Measurements from ENCODE around the gene SYNGR2.

The SYNGR2 gene

DNA sequence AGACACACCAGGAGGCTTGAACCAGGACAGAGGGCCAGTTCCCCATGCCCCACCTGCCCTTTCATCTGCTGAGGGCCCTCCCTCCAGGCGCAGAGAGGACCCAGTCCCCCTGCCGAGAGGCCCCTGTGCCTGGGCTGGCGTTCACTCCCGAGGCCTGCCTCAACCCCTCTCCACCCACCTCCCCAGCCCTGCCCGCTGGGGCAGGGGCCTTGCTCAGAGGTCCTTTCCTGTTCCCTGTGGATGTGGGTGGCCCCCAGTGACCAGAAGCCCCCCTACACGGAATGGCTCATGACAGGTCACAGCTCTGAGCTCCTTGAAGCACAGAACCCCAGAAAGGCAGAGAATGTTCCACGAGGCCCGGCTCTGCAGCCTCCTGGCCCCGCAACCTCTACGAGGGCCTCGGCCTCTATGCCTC, 46.6 kb upstream of the SYNGR2 start:
- ChIA-PET POLR2A (interaction anchor here (1.2 kb wide), 1 partner anchor 65 kb away, joined by 4 read pairs; the partner anchor contains the start of genes AFMID and TK1), CTCF (no interaction called here)
- TF ChIP-seq SP1 (IDR thresholded peaks at IDR 0.05) (no peak), BHLHE40 (IDR thresholded peaks at IDR 0.05; ENCODE audit: borderline replicate concordance) (no peak)
- TF ChIP-seq, protein P1, sequence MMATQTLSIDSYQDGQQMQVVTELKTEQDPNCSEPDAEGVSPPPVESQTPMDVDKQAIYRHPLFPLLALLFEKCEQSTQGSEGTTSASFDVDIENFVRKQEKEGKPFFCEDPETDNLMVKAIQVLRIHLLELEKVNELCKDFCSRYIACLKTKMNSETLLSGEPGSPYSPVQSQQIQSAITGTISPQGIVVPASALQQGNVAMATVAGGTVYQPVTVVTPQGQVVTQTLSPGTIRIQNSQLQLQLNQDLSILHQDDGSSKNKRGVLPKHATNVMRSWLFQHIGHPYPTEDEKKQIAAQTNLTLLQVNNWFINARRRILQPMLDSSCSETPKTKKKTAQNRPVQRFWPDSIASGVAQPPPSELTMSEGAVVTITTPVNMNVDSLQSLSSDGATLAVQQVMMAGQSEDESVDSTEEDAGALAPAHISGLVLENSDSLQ (IDR thresholded peaks at IDR 0.05) = no peak
- no peak for DNase-seq (ENCODE audit: extremely low spot score)

DNA sequence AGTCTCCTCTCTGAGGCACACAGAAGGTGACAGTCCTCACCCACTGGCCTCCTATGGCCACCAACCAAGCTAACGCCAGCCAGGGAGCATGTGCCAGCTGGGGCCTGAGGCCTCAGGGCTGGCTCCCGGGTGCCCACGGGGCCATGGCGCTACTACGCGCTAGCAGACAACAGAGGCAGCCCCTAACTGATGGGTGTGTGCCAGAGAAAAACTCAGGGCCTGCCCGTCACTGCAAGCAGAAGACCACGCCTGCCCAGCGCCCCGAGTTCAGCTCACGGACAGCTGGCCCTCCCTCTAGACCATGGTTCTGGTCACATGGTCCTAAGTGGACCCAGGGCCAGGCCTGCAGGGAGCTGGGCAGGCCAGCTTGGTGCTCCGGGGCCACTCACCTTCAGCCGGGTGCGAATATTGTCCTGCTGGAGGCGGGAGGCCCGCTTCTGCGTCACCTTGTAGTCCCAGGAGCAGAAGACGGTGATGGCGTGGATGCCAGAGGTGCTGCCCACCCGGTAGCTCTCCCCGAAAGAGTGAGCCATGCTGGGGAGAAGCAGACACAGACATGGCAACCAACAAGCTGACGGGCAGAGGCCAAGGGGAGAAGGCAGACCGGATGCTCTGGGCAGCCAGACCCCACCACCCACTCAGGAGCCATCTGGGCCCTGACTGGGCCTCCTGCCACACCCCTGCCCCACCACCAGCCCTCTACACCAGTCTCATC, 46.0 kb upstream of the SYNGR2 start:
- ChIA-PET CTCF (no interaction called here), POLR2A (interaction anchor here (1.2 kb wide), 1 partner anchor 64 kb away, joined by 4 read pairs; the partner anchor contains the start of genes AFMID and TK1)
- DNase-seq (ENCODE audit: extremely low spot score) = no peak
- no peak for TF ChIP-seq CTBP1 (IDR thresholded peaks at IDR 0.05; ENCODE audit: borderline replicate concordance)
- TF ChIP-seq ZNF384 (IDR thresholded peaks at IDR 0.05) = no peak
- no peak for TF ChIP-seq FOXM1 (IDR thresholded peaks at IDR 0.05; ENCODE audit: borderline replicate concordance)
- no peak for TF ChIP-seq L3MBTL2 (conservative IDR thresholded peaks at IDR 0.05)
- TF ChIP-seq SP1 (IDR thresholded peaks at IDR 0.05) = no peak
- TF ChIP-seq, protein P1 (IDR thresholded peaks at IDR 0.05) = no peak
- TF ChIP-seq NFRKB (IDR thresholded peaks at IDR 0.05) = no peak
- TF ChIP-seq LEF1 (IDR thresholded peaks at IDR 0.05; ENCODE audit: borderline replicate concordance) = no peak

DNA sequence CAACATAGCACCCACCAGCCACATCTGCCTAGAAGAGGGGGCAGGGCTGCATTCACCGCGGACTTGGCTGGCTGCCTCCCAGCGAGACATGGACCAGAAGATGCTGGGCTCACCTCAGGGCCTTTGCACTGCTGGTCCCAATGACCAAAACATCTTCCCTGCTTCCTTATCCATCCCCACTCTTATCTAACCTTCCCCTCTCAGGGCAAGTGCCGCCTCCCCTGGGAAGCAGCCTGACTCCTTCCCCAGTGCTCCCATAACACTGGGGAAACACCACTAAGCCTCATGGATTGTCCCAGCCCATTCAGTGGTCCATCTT, 45.5 kb upstream of the SYNGR2 start:
- DNase-seq (ENCODE audit: extremely low spot score) = no peak
- POLR2A ChIA-PET = interaction anchor here (1.2 kb wide), 1 partner anchor 64 kb away, joined by 4 read pairs; the partner anchor contains the start of genes AFMID and TK1
- TF ChIP-seq ZNF384 (IDR thresholded peaks at IDR 0.05) (no peak), NFRKB (IDR thresholded peaks at IDR 0.05) (no peak), ELF4 (IDR thresholded peaks at IDR 0.05) (no peak), HDGF (IDR thresholded peaks at IDR 0.05; ENCODE audit: borderline replicate concordance) (no peak), SUZ12 (IDR thresholded peaks at IDR 0.05) (no peak)
- CTCF ChIA-PET = no interaction called here

- no peak for DNase-seq (ENCODE audit: extremely low spot score)
- POLR2A ChIA-PET = interaction anchor here (1.2 kb wide), 1 partner anchor 63 kb away, joined by 4 read pairs; the partner anchor contains the start of genes AFMID and TK1
- CTCF ChIA-PET = no interaction called here
- no peak for TF ChIP-seq NFRKB (IDR thresholded peaks at IDR 0.05)
- no peak for TF ChIP-seq ELF4 (IDR thresholded peaks at IDR 0.05)
- no peak for TF ChIP-seq SUZ12 (IDR thresholded peaks at IDR 0.05)
Measured at GRCh38 chr17:78123258-78123929, 45.0 kb upstream of the SYNGR2 start.

- no peak for DNase-seq (ENCODE audit: extremely low spot score)
- POLR2A ChIA-PET = interaction anchor here (0.9 kb wide), 1 partner anchor 62 kb away, joined by 3 read pairs; the partner anchor contains the start of gene TK1
- no peak for TF ChIP-seq ZNF384 (IDR thresholded peaks at IDR 0.05)
- CTCF ChIA-PET = interaction anchor here (0.6 kb wide), 1 partner anchor 11 kb away, joined by 4 read pairs; no protein-coding TSS in a partner anchor
Measured at GRCh38 chr17:78124081-78124835, 44.1 kb upstream of the SYNGR2 start.

DNA sequence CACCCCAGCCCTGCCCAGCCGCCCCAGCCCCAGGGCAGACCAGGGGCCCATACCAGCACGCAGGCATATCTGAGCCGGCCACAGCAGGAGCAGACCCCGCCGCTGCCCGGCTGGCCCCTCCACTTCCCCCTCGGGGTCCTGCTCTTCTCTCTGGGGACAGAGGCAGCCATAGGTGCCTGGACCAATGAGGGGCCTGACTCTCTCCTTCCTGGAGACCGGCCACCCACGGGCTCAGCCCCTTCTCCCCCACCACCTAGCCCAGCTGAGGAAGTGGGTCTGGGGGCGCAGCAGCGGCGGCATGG, 43.6 kb upstream of the SYNGR2 start:
- DNase-seq (ENCODE audit: extremely low spot score) = no peak
- CTCF ChIA-PET = interaction anchor here (0.6 kb wide), 1 partner anchor 12 kb away, joined by 4 read pairs; no protein-coding TSS in a partner anchor
- POLR2A ChIA-PET = interaction anchor here (0.9 kb wide), 1 partner anchor 62 kb away, joined by 3 read pairs; the partner anchor contains the start of gene TK1
- no peak for TF ChIP-seq CTBP1 (IDR thresholded peaks at IDR 0.05; ENCODE audit: borderline replicate concordance)
- no peak for TF ChIP-seq LEF1 (IDR thresholded peaks at IDR 0.05; ENCODE audit: borderline replicate concordance)
- no peak for TF ChIP-seq ZNF384 (IDR thresholded peaks at IDR 0.05)
- TF ChIP-seq FOXK2 (IDR thresholded peaks at IDR 0.05) = no peak
- no peak for TF ChIP-seq SUZ12 (IDR thresholded peaks at IDR 0.05)
- no peak for TF ChIP-seq BHLHE40 (IDR thresholded peaks at IDR 0.05; ENCODE audit: borderline replicate concordance)
- TF ChIP-seq HDGF (IDR thresholded peaks at IDR 0.05; ENCODE audit: borderline replicate concordance) = no peak
- TF ChIP-seq, protein P1 (IDR thresholded peaks at IDR 0.05) = no peak
- no peak for TF ChIP-seq SP1 (IDR thresholded peaks at IDR 0.05)
- TF ChIP-seq NFRKB (IDR thresholded peaks at IDR 0.05) = no peak
- no peak for TF ChIP-seq FOXA1 (IDR thresholded peaks at IDR 0.05)

All from HEK293T (cell line).